ENCODE results near the gene CADM1. TPM values are rescaled to one million over a fixed set of nuclear protein-coding genes. Genes with fewer than 3 reads are reported as not detected.

Gene CADM1
- total RNA-seq, 1 experiment from 2014 or later, result not detected

GRCh38 chr11:115280775-115281174, 223.4 kb downstream of the CADM1 start:
- Mint-ChIP-seq H3K27ac (ENCODE audit: low read depth, unreplicated experiment) (no peak overlapping the region), H3K27me3 (ENCODE audit: insufficient read depth, unreplicated experiment) (peaks cover 41% of the 10 kb centered on the region), H3K4me1 (ENCODE audit: insufficient read depth, unreplicated experiment) (no peaks in the 10 kb centered on the region), H3K36me3 (ENCODE audit: insufficient read depth, unreplicated experiment) (no peaks in the 10 kb centered on the region), H3K9me3 (ENCODE audit: unreplicated experiment) (no peaks in the 10 kb centered on the region), H3K4me3 (ENCODE audit: unreplicated experiment) (no peak overlapping the region)
- BruUV-seq (replicated peaks), result no TSS peak
- TF ChIP-seq CTCF (IDR thresholded peaks at IDR 0.05; ENCODE audit: unreplicated experiment), result no peak
- CTCF ChIA-PET, result interaction anchor here (0.7 kb wide), 1 partner anchor 9 kb away, joined by 4 read pairs; no protein-coding TSS in a partner anchor
- intact Hi-C loops (cut with micrococcal nuclease), result no loop called here
- DNase-seq (ENCODE audit: unreplicated experiment), result no peak
- POLR2A ChIA-PET, result interaction anchor here (0.7 kb wide), 1 partner anchor 290 kb away, joined by 3 read pairs; no protein-coding TSS in a partner anchor

- Mint-ChIP-seq H3K9me3 (ENCODE audit: unreplicated experiment) (no peaks in the 10 kb centered on the region), H3K27ac (ENCODE audit: low read depth, unreplicated experiment) (no peak overlapping the region), H3K27me3 (ENCODE audit: insufficient read depth, unreplicated experiment) (peaks cover 47% of the 10 kb centered on the region), H3K4me1 (ENCODE audit: insufficient read depth, unreplicated experiment) (no peaks in the 10 kb centered on the region), H3K36me3 (ENCODE audit: insufficient read depth, unreplicated experiment) (no peaks in the 10 kb centered on the region), H3K4me3 (ENCODE audit: unreplicated experiment) (no peak overlapping the region)
- DNase-seq (ENCODE audit: unreplicated experiment), result no peak
- POLR2A ChIA-PET, result interaction anchor here (0.7 kb wide), 1 partner anchor 541 kb away, joined by 4 read pairs; no protein-coding TSS in a partner anchor
- TF ChIP-seq CTCF (IDR thresholded peaks at IDR 0.05; ENCODE audit: unreplicated experiment), result no peak
- no TSS peak for BruUV-seq (replicated peaks)
- intact Hi-C loops (cut with micrococcal nuclease), result no loop called here
- CTCF ChIA-PET, result interaction anchor here (1.0 kb wide), 1 partner anchor 1412 kb away, joined by 3 read pairs; no protein-coding TSS in a partner anchor
These were observed 224.1 kb downstream of the CADM1 start for GRCh38 chr11:115279813-115280761.

- Mint-ChIP-seq H3K4me1 (ENCODE audit: insufficient read depth, unreplicated experiment) (no peaks in the 10 kb centered on the region), H3K4me3 (ENCODE audit: unreplicated experiment) (no peak overlapping the region), H3K36me3 (ENCODE audit: insufficient read depth, unreplicated experiment) (no peaks in the 10 kb centered on the region), H3K27ac (ENCODE audit: low read depth, unreplicated experiment) (no peak overlapping the region), H3K27me3 (ENCODE audit: insufficient read depth, unreplicated experiment) (peaks cover 53% of the 10 kb centered on the region), H3K9me3 (ENCODE audit: unreplicated experiment) (no peaks in the 10 kb centered on the region)
- no peak for TF ChIP-seq CTCF (IDR thresholded peaks at IDR 0.05; ENCODE audit: unreplicated experiment)
- POLR2A ChIA-PET, result no interaction called here
- intact Hi-C loops (cut with micrococcal nuclease), result no loop called here
- no peak for DNase-seq (ENCODE audit: unreplicated experiment)
- CTCF ChIA-PET, result interaction anchor here (0.5 kb wide), 1 partner anchor 9 kb away, joined by 3 read pairs; no protein-coding TSS in a partner anchor
- BruUV-seq (replicated peaks), result no TSS peak
These were observed 227.4 kb downstream of the CADM1 start for GRCh38 chr11:115276799-115277198.

GRCh38 chr11:115276191-115276590, 228.0 kb downstream of the CADM1 start:
- Mint-ChIP-seq H3K36me3 (ENCODE audit: insufficient read depth, unreplicated experiment) (no peaks in the 10 kb centered on the region), H3K4me1 (ENCODE audit: insufficient read depth, unreplicated experiment) (no peaks in the 10 kb centered on the region), H3K27ac (ENCODE audit: low read depth, unreplicated experiment) (no peak overlapping the region), H3K4me3 (ENCODE audit: unreplicated experiment) (no peak overlapping the region), H3K27me3 (ENCODE audit: insufficient read depth, unreplicated experiment) (peaks cover 53% of the 10 kb centered on the region), H3K9me3 (ENCODE audit: unreplicated experiment) (no peaks in the 10 kb centered on the region)
- DNase-seq (ENCODE audit: unreplicated experiment), result no peak
- POLR2A ChIA-PET, result interaction anchor here (0.9 kb wide), 1 partner anchor 14 kb away, joined by 3 read pairs; no protein-coding TSS in a partner anchor
- CTCF ChIA-PET, result no interaction called here
- intact Hi-C loops (cut with micrococcal nuclease), result no loop called here
- BruUV-seq (replicated peaks), result no TSS peak
- no peak for TF ChIP-seq CTCF (IDR thresholded peaks at IDR 0.05; ENCODE audit: unreplicated experiment)
